ENCODE measurements around the gene PCP2. TPM values are rescaled to one million over a fixed set of nuclear protein-coding genes. Genes with fewer than 3 reads are reported as not detected.

Gene PCP2
- total and polyA plus RNA-seq, 2 experiments from 2014 or later, result not detected

DNA sequence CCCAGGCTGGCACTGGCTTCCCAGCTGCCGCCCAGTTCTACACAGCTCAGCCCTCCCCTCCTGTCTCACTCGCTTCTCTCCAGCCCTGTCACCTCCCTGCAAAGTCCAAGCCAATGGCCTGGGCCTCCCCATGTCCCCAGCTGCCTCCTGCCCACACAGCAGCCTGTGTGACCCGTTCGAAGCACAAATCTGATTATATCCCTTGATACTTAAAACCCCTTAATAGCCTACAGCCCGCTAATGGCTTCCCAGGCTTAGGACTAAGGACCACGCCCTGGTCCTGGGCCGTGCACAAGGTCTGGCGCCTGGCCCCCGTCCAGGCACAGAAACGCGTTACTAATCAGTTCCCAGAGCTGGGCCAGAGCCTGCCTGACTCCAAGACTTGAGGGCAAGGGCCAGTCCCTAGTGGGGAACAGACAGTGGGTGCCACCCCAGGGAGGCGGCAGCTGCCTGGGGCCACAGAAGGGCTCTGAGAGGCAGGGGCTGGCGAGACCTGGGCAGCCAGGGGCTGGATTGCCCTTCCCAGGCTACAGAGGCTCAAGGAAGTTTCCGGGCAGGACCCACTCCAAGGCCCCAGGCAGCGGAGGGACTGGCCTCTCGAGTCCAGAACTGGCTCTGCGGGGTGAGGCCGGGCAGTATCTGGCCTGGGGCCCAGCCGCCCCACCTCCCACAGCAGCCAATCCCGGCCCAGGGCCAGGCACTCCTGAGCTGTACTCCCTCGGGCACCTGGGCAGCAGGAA lies 14.6 kb downstream of the PCP2 start:
- Histone ChIP-seq H3K4me2 (ENCODE audit: unreplicated experiment) (no peak overlapping the region), H2AFZ (no peak overlapping the region), H3K9ac (no peak overlapping the region), H3K36me3 (ENCODE audit: low read depth) (no peaks in the 10 kb centered on the region), H3K9me2 (ENCODE audit: insufficient read depth) (no peaks in the 10 kb centered on the region), H3K4me3 (no peak overlapping the region), H3K27me3 (replicated peaks; ENCODE audit: insufficient read depth) (no peaks in the 10 kb centered on the region), H3K9me3 (ENCODE audit: low read depth) (no peaks in the 10 kb centered on the region), H4K20me1 (ENCODE audit: insufficient read depth) (no peaks in the 10 kb centered on the region), H3F3A (ENCODE audit: insufficient read depth) (no peaks in the 10 kb centered on the region), H3K4me1 (ENCODE audit: insufficient read depth) (no peaks in the 10 kb centered on the region), H3K79me2 (ENCODE audit: insufficient read depth) (no peaks in the 10 kb centered on the region), H3K27ac (no peak overlapping the region)
- in situ Hi-C loops (cut with MboI), result no loop called here
- 85 to 86% methylated on average over 21 of the region's 21 CpGs for WGBS, 2 experiments (ENCODE audit: low coverage in 1 of 2, low lambda C conversion rate in 2 of 2, missing lambda C conversion rate in 2 of 2)
- DNase-seq, result no peak
- TF ChIP-seq EZH2 (IDR thresholded peaks at IDR 0.05; ENCODE audit: insufficient read depth, poor library complexity, severe bottlenecking), result no peak
- TF ChIP-seq EZH2phosphoT487 (IDR thresholded peaks at IDR 0.05; ENCODE audit: insufficient read depth, low read depth), result no peak

DNA sequence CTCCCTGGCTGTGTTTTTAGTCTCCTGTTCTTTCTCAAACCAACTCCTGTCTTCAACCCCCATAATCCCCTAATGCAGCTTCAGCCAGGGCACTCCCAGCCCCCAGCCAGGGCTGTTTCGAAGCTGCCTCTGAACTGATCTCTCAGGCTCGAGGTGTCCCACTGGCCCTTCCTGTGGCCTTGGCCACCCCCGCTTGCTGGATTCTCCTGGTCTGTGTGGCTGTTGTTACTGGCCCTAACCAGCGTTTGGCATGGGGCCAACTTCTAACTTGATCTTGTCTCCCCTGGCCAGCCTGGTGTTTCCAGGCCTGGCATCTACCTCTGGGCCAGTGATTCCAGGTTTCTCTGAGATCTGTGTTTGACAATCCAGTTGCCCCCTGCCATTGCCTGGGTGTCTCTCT lies 15.2 kb downstream of the PCP2 start:
- Histone ChIP-seq H3K4me3 (no peak overlapping the region), H4K20me1 (ENCODE audit: insufficient read depth) (no peaks in the 10 kb centered on the region), H3K9ac (no peak overlapping the region), H3K9me3 (ENCODE audit: low read depth) (no peaks in the 10 kb centered on the region), H3K79me2 (ENCODE audit: insufficient read depth) (no peaks in the 10 kb centered on the region), H3K27ac (no peak overlapping the region), H2AFZ (no peak overlapping the region), H3K36me3 (ENCODE audit: low read depth) (no peaks in the 10 kb centered on the region), H3K4me1 (ENCODE audit: insufficient read depth) (no peaks in the 10 kb centered on the region), H3K27me3 (replicated peaks; ENCODE audit: insufficient read depth) (no peaks in the 10 kb centered on the region), H3F3A (ENCODE audit: insufficient read depth) (no peaks in the 10 kb centered on the region), H3K9me2 (ENCODE audit: insufficient read depth) (no peaks in the 10 kb centered on the region), H3K4me2 (ENCODE audit: unreplicated experiment) (no peak overlapping the region)
- peak; percentile 24 for DNase-seq
- 73 to 75% methylated on average over 4 of the region's 4 CpGs for WGBS, 2 experiments (ENCODE audit: low coverage in 1 of 2, low lambda C conversion rate in 2 of 2, missing lambda C conversion rate in 2 of 2)
- in situ Hi-C loops (cut with MboI), result no loop called here
- no peak for TF ChIP-seq EZH2 (IDR thresholded peaks at IDR 0.05; ENCODE audit: insufficient read depth, poor library complexity, severe bottlenecking)
- TF ChIP-seq EZH2phosphoT487 (IDR thresholded peaks at IDR 0.05; ENCODE audit: insufficient read depth, low read depth), result no peak

DNA sequence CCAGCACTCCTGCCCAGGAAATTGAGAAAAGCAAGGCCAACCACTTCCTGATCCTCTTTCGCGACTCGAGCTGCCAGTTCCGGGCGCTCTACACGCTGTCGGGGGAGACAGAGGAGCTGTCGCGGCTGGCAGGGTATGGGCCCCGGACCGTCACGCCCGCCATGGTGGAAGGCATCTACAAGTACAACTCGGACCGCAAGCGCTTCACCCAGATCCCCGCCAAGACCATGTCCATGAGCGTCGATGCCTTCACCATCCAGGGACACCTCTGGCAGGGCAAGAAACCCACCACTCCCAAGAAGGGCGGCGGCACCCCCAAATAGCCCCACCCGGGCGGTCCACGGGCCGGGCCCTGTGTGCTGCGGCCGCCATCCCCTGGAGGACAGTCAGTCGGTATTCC lies 15.8 kb downstream of the PCP2 start:
- H3K79me2 ChIP-seq (ENCODE audit: insufficient read depth), result no peaks in the 10 kb centered on the region
- in situ Hi-C loops (cut with MboI), result no loop called here
- H2AFZ ChIP-seq, result no peak overlapping the region
- H3F3A ChIP-seq (ENCODE audit: insufficient read depth), result no peaks in the 10 kb centered on the region
- no peaks in the 10 kb centered on the region for H3K9me2 ChIP-seq (ENCODE audit: insufficient read depth)
- no peak overlapping the region for H3K9ac ChIP-seq
- no peaks in the 10 kb centered on the region for H3K4me1 ChIP-seq (ENCODE audit: insufficient read depth)
- TF ChIP-seq EZH2phosphoT487 (IDR thresholded peaks at IDR 0.05; ENCODE audit: insufficient read depth, low read depth) (no peak), EZH2 (IDR thresholded peaks at IDR 0.05; ENCODE audit: insufficient read depth, poor library complexity, severe bottlenecking) (no peak)
- no peaks in the 10 kb centered on the region for H3K9me3 ChIP-seq (ENCODE audit: low read depth)
- 91 to 92% methylated on average over 27 to 28 of the region's 28 CpGs for WGBS, 2 experiments (ENCODE audit: low coverage in 1 of 2, low lambda C conversion rate in 2 of 2, missing lambda C conversion rate in 2 of 2)
- H3K4me3 ChIP-seq, result no peak overlapping the region
- no peaks in the 10 kb centered on the region for H3K27me3 ChIP-seq (replicated peaks; ENCODE audit: insufficient read depth)
- no peaks in the 10 kb centered on the region for H4K20me1 ChIP-seq (ENCODE audit: insufficient read depth)
- DNase-seq, result no peak
- no peaks in the 10 kb centered on the region for H3K36me3 ChIP-seq (ENCODE audit: low read depth)
- H3K27ac ChIP-seq, result no peak overlapping the region
- no peak overlapping the region for H3K4me2 ChIP-seq (ENCODE audit: unreplicated experiment)

DNA sequence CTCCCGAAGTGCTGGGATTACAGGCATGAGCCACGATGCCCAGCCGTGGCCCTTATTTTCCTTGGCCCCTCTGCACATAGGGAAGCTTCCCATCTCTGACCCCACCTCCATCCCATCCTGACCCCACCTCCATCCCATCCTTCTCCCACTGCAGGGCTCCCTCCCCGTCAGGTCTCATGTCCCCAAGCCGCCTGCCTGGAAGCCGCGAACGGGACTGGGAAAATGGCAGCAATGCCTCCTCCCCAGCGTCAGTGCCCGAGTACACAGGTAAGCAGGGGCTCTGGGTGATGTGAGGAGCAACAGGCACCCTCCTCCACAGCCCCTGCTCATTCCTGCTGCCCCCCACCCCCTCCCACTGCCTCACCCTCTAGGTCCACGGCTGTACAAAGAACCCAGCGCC lies 16.3 kb downstream of the PCP2 start:
- H4K20me1 ChIP-seq (ENCODE audit: insufficient read depth), result no peaks in the 10 kb centered on the region
- H3K4me3 ChIP-seq, result no peak overlapping the region
- no peak for TF ChIP-seq EZH2phosphoT487 (IDR thresholded peaks at IDR 0.05; ENCODE audit: insufficient read depth, low read depth)
- TF ChIP-seq EZH2 (IDR thresholded peaks at IDR 0.05; ENCODE audit: insufficient read depth, poor library complexity, severe bottlenecking), result no peak
- H3K9me2 ChIP-seq (ENCODE audit: insufficient read depth), result no peaks in the 10 kb centered on the region
- WGBS, 2 experiments (ENCODE audit: low coverage in 1 of 2, low lambda C conversion rate in 2 of 2, missing lambda C conversion rate in 2 of 2), result 86 to 96% methylated on average over 8 to 12 of the region's 12 CpGs
- H3K9me3 ChIP-seq (ENCODE audit: low read depth), result no peaks in the 10 kb centered on the region
- no peak overlapping the region for H3K9ac ChIP-seq
- H3K79me2 ChIP-seq (ENCODE audit: insufficient read depth), result no peaks in the 10 kb centered on the region
- no peak for DNase-seq
- no peaks in the 10 kb centered on the region for H3F3A ChIP-seq (ENCODE audit: insufficient read depth)
- H3K27me3 ChIP-seq (replicated peaks; ENCODE audit: insufficient read depth), result no peaks in the 10 kb centered on the region
- H3K4me1 ChIP-seq (ENCODE audit: insufficient read depth), result no peaks in the 10 kb centered on the region
- in situ Hi-C loops (cut with MboI), result no loop called here
- no peaks in the 10 kb centered on the region for H3K36me3 ChIP-seq (ENCODE audit: low read depth)
- no peak overlapping the region for H3K27ac ChIP-seq
- no peak overlapping the region for H2AFZ ChIP-seq
- no peak overlapping the region for H3K4me2 ChIP-seq (ENCODE audit: unreplicated experiment)

All from GM23248 (cell line).